Measurements from ENCODE around the gene OFD1. TPM values are rescaled to one million over a fixed set of nuclear protein-coding genes. Genes with fewer than 3 reads are reported as not detected.

Gene OFD1
- total RNA-seq, 1 donor from 2014 or later, result 16.1 TPM

DNA sequence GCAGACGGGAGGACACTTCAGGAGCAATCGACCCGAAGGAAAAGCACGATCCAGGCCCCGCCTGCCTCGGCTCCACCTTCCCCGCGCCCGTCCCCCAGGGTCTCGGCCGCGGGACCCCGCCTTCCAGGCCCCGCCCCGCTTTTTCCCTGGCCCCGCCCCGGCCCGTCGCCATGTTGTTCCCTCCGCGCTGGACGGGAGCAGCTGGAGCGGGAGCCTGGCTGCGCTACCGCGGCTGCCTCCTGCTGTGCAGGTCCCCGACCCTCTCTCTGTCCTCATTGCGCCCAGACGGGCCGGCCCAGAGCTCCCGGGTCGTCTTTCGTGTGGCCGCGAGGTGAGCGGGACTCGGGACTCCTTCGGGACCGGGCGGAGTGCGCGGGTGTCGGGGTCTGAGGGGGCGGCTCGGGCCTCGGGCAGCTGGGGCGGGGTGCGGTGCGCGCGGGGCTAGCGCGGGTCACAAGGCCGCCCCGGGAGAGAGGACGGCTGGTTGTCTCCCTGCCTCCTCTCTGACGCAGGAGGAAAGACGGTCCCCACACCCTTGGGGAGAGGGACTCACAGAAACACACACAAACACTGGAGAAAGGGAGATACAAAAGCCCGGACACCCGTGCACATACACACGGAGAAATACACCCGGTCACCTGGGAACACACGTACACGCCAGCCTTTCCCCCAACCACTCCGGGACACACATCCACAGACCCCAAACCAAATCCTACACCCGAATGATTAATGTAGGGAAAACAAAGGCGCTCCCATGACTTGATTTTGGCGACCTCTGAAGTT is 45.4 kb upstream of the OFD1 start, which contains the start of gene RAB9A:
Gene RAB9A (plus strand): TSS at position 171 of the 783 bp plus-strand sequence. CDS start 19,619 bp downstream, outside the sequence.
- Histone ChIP-seq H3K36me3 (ENCODE audit: control insufficient read depth, insufficient read depth, low read length) (no peaks in the 10 kb centered on the region), H3K27me3 (ENCODE audit: control insufficient read depth, insufficient read depth, low read length) (peaks cover 2% of the 10 kb centered on the region), H3K4me3 (ENCODE audit: low read depth, low read length) (peak within 1 kb of the TSS; percentile 75)
- TF ChIP-seq, protein P1, sequence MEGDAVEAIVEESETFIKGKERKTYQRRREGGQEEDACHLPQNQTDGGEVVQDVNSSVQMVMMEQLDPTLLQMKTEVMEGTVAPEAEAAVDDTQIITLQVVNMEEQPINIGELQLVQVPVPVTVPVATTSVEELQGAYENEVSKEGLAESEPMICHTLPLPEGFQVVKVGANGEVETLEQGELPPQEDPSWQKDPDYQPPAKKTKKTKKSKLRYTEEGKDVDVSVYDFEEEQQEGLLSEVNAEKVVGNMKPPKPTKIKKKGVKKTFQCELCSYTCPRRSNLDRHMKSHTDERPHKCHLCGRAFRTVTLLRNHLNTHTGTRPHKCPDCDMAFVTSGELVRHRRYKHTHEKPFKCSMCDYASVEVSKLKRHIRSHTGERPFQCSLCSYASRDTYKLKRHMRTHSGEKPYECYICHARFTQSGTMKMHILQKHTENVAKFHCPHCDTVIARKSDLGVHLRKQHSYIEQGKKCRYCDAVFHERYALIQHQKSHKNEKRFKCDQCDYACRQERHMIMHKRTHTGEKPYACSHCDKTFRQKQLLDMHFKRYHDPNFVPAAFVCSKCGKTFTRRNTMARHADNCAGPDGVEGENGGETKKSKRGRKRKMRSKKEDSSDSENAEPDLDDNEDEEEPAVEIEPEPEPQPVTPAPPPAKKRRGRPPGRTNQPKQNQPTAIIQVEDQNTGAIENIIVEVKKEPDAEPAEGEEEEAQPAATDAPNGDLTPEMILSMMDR (IDR thresholded peaks at IDR 0.05; ENCODE audit: insufficient read depth, low read length, poor library complexity, severe bottlenecking), result no peak
- DNase-seq (ENCODE audit: low read depth), result no peak

DNA sequence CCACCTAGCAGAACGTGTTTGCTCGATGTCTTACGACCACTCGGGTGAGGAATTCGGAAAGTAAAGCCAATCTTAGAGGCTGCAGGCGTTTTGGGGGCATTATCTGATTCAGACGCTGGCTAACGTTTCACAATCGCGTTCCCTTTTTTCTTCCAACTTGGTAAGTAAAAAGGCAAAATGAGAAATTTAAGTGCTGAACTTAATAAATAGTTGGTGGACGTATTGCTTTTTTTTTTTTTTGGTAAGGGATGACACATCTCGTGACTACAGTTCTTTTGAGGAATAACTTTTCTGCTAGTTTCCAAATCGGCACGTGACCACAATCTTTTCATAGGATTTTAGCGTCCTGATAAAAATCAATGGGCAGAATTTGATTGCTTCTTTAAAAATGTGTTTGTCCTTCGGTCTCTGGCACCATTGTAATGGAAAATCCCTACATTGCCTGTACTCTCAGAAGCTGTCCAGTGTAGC is 44.8 kb upstream of the OFD1 start:
- TF ChIP-seq, protein P1 (IDR thresholded peaks at IDR 0.05; ENCODE audit: insufficient read depth, low read length, poor library complexity, severe bottlenecking), result no peak
- Histone ChIP-seq H3K27me3 (ENCODE audit: control insufficient read depth, insufficient read depth, low read length) (peaks cover 2% of the 10 kb centered on the region), H3K36me3 (ENCODE audit: control insufficient read depth, insufficient read depth, low read length) (no peaks in the 10 kb centered on the region), H3K4me3 (ENCODE audit: low read depth, low read length) (peak overlapping the region; percentile 75)
- DNase-seq (ENCODE audit: low read depth), result no peak

DNA sequence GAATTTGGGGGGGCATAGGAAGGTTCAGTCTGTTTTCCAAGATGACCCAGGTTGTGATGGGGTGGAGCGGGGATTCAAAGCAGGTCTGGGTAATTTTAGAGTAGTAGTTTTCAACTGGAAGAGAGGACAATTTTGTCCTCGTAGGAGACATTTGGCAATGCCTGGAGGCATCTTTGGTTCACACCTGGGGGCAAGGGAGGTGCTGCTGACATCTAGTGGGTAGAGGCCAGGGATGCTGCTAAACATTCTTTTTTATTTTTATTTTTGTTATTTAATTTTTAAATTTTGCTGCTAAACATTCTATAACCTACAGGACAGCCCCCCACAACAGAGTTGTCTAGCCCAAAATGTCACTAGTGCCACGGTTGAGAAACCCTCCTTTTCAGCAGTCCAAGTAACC is 43.7 kb upstream of the OFD1 start:
- H3K4me3 ChIP-seq (ENCODE audit: low read depth, low read length), result no peak overlapping the region
- TF ChIP-seq, protein P1 (IDR thresholded peaks at IDR 0.05; ENCODE audit: insufficient read depth, low read length, poor library complexity, severe bottlenecking), result peak; percentile 27
- H3K27me3 ChIP-seq (ENCODE audit: control insufficient read depth, insufficient read depth, low read length), result no peaks in the 10 kb centered on the region
- H3K36me3 ChIP-seq (ENCODE audit: control insufficient read depth, insufficient read depth, low read length), result no peaks in the 10 kb centered on the region
- no peak for DNase-seq (ENCODE audit: low read depth)

DNA sequence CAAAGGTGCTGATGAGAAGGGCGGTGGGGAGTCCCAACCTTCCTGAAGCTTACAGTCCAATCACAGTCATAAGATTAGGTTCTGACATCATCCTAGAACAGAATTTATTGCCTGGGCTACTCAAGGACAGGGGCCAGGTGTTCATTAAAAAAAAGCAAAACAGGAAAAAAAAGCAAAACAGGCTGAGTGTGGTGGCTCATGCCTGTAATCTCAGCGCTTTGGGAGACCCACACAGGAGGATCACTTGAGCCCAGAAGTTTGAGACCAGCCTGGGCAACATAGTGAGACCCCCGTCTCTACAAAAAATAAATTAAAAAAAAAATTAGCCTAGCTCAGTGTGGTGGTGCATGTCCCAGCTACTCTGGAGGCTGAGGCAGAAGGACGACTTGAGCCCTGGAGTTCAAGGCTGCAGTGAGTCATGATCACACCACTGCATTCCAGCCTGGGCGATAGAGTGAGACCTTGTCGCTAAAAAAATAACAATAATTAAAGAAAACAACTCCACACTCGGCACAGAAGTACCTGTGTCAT is 42.6 kb upstream of the OFD1 start:
- Histone ChIP-seq H3K27me3 (ENCODE audit: control insufficient read depth, insufficient read depth, low read length) (no peaks in the 10 kb centered on the region), H3K36me3 (ENCODE audit: control insufficient read depth, insufficient read depth, low read length) (no peaks in the 10 kb centered on the region), H3K4me3 (ENCODE audit: low read depth, low read length) (no peak overlapping the region)
- TF ChIP-seq, protein P1 (IDR thresholded peaks at IDR 0.05; ENCODE audit: insufficient read depth, low read length, poor library complexity, severe bottlenecking), result no peak
- DNase-seq (ENCODE audit: low read depth), result no peak

DNA sequence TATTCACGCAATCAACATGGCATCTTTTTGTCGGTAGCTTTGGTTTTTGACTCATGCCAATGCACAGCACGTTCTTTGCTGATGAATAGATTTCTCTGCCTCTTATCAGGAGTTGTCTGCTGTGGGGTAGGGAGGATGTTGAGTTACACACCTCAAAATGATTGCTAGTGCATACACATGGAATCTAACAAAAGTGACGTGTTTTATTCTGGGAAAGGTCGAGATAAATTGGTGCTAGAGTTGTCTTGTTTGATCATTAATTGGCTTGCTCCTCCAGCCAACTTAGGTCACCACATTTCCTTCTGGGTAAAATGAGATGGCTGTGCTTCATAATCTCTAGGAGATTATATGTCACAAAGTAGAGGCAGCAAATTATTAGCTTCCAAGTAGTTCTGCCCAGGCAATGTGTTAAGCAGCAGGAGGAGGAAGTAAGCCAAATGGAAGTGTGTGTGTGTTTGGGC is 41.7 kb upstream of the OFD1 start:
- Histone ChIP-seq H3K4me3 (ENCODE audit: low read depth, low read length) (no peak overlapping the region), H3K36me3 (ENCODE audit: control insufficient read depth, insufficient read depth, low read length) (no peaks in the 10 kb centered on the region), H3K27me3 (ENCODE audit: control insufficient read depth, insufficient read depth, low read length) (no peaks in the 10 kb centered on the region)
- TF ChIP-seq, protein P1 (IDR thresholded peaks at IDR 0.05; ENCODE audit: insufficient read depth, low read length, poor library complexity, severe bottlenecking), result no peak
- DNase-seq (ENCODE audit: low read depth), result no peak
